HUES6 (cell line): ENCODE measurements around the gene NLRC3.
"Not testable (repeated sequence)": the region's sequence is repeated elsewhere in the genome, so short reads cannot be mapped to it uniquely, and the experiment has no call there.

Source experiments
- H3K27ac ChIP-seq: 2 replicates; pipeline ENCODE4 v1.7.0; 2013; ENCODE audit warnings: low read depth, mild to moderate bottlenecking, low read length, inconsistent platforms
- H3K27me3 ChIP-seq: 2 replicates; pipeline ENCODE4 v1.6.1; 2013; ENCODE audit warnings: low read length; ENCODE audit not compliant: control insufficient read depth, insufficient read depth
- H3K36me3 ChIP-seq: 2 replicates; pipeline ENCODE4 v1.6.1; 2013; ENCODE audit warnings: low read length; ENCODE audit not compliant: control insufficient read depth, insufficient read depth
- H3K4me1 ChIP-seq: 2 replicates; pipeline ENCODE4 v1.6.1; 2013; ENCODE audit warnings: low read length; ENCODE audit not compliant: control insufficient read depth, insufficient read depth
- H3K4me3 ChIP-seq: 2 replicates; pipeline ENCODE4 v1.5.1; 2013; ENCODE audit warnings: low read depth, low read length
- H3K9ac ChIP-seq: one replicate; pipeline ENCODE4 v1.6.1; 2013; ENCODE audit warnings: mild to moderate bottlenecking, low read length
- H3K9me3 ChIP-seq: 2 replicates; pipeline ENCODE4 v1.6.1; 2013; ENCODE audit warnings: low read depth, low read length; ENCODE audit not compliant: control insufficient read depth, insufficient read depth

NLRC3 gene

DNA sequence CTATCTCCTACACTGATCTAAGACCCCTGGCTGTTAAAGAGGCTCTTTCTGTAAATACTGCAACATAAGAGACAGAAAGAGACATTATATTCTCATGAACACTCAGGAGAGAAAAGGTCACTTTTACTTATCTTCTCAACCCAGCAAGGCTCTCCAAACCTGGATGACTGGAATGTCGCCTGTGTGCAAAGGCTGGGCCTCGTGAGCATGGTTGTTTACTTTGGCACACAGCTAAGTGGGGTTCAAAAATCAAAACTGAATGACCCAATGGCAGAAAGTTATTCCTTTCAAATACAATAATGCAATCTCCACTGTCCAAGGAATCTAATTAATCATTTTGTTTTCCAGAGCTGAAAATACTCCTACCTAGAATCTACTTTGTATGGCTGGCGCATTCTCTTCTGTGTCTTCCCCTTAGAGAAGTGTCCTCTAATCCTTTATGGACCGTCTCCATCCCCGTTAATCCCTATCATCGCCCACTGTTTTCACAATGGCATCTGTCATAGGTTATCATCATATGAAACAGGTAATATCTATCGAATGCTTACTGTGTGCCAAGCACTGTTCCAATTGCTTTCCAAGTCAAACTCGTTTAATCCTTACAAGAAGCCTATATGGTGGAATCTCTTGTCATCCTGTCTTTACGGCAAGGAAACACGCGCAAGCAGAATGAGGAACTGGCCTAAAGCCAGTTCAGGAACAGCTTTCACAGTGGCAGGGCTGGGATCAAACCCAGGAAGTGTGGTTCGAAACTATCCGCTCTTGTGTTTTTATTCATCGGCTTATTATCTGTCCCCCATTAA lies 32.9 kb upstream of the NLRC3 start:
- Histone ChIP-seq H3K4me1 (peaks cover 9% of the 10 kb centered on the region; the same call in 1 of the 2 replicates), H3K36me3 (peaks cover 17% of the 10 kb centered on the region), H3K9me3 (no peaks in the 10 kb centered on the region), H3K4me3 (peak overlapping the region; percentile 97), H3K9ac (no peak overlapping the region), H3K27ac (no peak overlapping the region), H3K27me3 (no peaks in the 10 kb centered on the region)

DNA sequence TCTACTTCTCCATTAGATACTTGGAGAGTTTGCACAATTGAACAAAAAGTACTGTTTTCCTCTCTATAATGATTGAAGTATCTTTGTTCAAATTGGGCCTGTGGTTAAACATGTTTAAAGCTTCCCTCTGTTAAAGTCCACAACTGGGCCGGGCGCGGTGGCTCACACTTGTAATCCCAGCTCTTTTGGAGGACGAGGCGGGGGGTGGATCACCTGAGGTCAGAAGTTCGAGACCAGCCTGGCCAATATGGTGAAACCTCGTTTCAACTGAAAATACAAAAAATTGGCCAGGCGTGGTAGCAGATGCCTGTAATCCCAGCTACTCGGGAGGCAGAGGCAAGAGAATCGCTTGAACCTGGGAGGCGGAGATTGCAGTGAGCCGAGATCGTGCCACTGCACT lies 31.8 kb upstream of the NLRC3 start:
- peaks cover 21% of the 10 kb centered on the region for H3K36me3 ChIP-seq
- H3K27ac ChIP-seq, H3K9me3 ChIP-seq, H3K4me1 ChIP-seq, H3K4me3 ChIP-seq, H3K27me3 ChIP-seq, H3K9ac ChIP-seq: not testable (repeated sequence)

DNA sequence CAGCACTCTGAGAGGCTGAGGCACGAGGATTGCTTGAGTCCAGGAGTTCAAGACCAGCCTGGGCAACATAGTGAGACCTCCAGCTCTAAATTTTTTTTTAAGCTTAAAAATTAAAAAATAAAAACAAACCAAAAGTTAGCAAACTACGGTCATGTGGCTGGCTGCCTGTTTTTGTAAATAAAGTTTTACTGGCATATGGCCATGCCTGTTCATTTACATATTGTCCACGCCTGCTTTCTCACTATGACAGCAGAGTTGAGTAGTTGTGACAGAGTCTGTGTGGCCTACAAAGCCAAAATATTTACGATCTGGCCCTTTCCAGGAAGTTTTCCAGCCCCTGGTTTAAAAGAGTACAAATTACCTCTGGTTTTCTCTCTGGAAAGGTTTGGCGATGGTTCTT lies 30.9 kb upstream of the NLRC3 start:
- Histone ChIP-seq H3K4me1 (peaks cover 9% of the 10 kb centered on the region; the same call in 1 of the 2 replicates), H3K36me3 (peaks cover 28% of the 10 kb centered on the region), H3K27ac (no peak overlapping the region), H3K27me3 (no peaks in the 10 kb centered on the region), H3K9me3 (no peaks in the 10 kb centered on the region), H3K4me3 (no peak overlapping the region), H3K9ac (no peak overlapping the region)

DNA sequence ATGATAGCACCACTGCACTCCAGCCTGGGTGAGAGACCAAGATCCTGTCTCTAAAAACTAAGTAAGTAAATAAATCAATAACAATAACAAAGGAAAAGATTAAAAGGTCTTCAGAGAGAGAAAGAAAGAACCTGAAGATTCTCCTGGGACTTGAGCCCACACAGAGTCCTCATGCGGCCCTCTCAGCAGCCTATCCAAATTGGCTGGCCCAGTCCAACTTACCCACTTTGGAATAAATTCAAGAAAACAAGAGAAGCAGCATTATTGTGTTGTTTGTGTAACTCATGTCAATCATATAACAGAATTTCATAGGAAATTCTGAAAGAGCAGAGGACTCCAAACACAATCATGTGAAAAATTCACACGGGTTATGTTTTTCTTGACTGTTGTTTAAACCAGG lies 30.4 kb upstream of the NLRC3 start:
- H3K27me3 ChIP-seq, result no peaks in the 10 kb centered on the region
- peaks cover 7% of the 10 kb centered on the region; the same call in 1 of the 2 replicates for H3K4me1 ChIP-seq
- no peaks in the 10 kb centered on the region for H3K9me3 ChIP-seq
- no peak overlapping the region for H3K27ac ChIP-seq
- peaks cover 32% of the 10 kb centered on the region for H3K36me3 ChIP-seq
- no peak overlapping the region for H3K9ac ChIP-seq
- H3K4me3 ChIP-seq, result no peak overlapping the region

DNA sequence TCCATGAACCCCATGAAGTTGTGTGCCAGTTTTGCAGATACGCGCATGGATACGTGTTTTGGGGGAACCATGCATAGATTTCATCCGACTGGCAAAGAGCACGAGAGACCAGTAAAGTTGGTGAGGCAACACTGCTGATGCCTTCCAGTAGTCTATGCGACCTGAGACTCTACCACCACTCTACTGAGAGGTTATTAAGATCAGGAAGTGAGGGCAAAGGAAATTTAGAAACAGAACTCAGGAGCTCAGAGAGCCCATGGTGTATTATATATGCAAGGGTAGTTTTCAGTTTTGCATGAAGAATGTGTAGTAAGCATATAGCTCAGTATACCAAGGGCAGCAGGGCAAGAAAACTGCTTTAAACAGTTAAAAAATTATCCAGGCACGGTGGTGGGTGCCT lies 30.0 kb upstream of the NLRC3 start:
- H3K9me3 ChIP-seq, result no peaks in the 10 kb centered on the region
- no peaks in the 10 kb centered on the region for H3K27me3 ChIP-seq
- H3K27ac ChIP-seq, result no peak overlapping the region
- H3K4me1 ChIP-seq, result peaks cover 7% of the 10 kb centered on the region; the same call in 1 of the 2 replicates
- H3K4me3 ChIP-seq, result no peak overlapping the region
- H3K36me3 ChIP-seq, result peaks cover 37% of the 10 kb centered on the region
- no peak overlapping the region for H3K9ac ChIP-seq

DNA sequence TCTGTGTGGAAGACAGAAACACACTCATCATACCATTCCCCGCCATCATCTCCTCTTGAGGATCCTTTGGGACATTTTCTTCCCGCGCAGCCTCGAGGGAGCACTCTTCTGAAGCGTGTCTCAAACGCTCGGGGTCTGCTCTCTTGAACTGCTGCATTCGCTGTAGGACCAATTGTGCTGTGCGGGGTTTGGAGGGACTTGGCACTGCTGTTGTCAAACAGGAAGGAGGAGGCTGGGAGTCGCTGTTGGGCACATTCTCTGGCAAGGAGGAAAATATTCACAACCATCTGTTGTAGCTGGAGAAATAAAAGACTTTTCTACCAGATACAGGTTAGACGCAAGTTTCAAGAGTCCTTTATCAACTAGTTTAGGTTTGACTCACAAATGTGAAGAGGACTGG lies 29.2 kb upstream of the NLRC3 start:
- Histone ChIP-seq H3K4me3 (no peak overlapping the region), H3K9ac (no peak overlapping the region), H3K4me1 (peaks cover 7% of the 10 kb centered on the region; the same call in 1 of the 2 replicates), H3K27ac (no peak overlapping the region), H3K27me3 (no peaks in the 10 kb centered on the region), H3K9me3 (peaks cover 1% of the 10 kb centered on the region; the same call in 1 of the 2 replicates), H3K36me3 (peaks cover 44% of the 10 kb centered on the region)

DNA sequence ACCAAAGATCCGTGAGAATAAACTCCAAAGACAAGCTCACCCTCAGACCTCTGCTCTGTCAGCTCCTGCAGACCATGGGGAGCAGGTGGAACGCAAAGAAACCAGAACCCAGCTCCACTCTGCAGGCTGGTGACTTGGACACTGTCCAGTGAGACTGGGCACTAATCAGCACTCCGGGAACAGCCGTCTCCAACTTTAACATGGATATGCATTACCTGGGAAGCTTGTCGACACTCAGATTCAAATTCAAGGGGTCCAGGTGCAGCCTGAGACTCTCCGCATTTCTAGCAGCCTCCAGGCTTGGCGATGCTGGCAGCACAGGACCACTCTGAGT lies 25.1 kb upstream of the NLRC3 start:
- H3K27ac ChIP-seq, result no peak overlapping the region
- H3K4me1 ChIP-seq, result no peaks in the 10 kb centered on the region
- no peak overlapping the region for H3K4me3 ChIP-seq
- peaks cover 27% of the 10 kb centered on the region for H3K9me3 ChIP-seq
- H3K27me3 ChIP-seq, result no peaks in the 10 kb centered on the region
- H3K9ac ChIP-seq, result no peak overlapping the region
- H3K36me3 ChIP-seq, result peaks cover 78% of the 10 kb centered on the region

DNA sequence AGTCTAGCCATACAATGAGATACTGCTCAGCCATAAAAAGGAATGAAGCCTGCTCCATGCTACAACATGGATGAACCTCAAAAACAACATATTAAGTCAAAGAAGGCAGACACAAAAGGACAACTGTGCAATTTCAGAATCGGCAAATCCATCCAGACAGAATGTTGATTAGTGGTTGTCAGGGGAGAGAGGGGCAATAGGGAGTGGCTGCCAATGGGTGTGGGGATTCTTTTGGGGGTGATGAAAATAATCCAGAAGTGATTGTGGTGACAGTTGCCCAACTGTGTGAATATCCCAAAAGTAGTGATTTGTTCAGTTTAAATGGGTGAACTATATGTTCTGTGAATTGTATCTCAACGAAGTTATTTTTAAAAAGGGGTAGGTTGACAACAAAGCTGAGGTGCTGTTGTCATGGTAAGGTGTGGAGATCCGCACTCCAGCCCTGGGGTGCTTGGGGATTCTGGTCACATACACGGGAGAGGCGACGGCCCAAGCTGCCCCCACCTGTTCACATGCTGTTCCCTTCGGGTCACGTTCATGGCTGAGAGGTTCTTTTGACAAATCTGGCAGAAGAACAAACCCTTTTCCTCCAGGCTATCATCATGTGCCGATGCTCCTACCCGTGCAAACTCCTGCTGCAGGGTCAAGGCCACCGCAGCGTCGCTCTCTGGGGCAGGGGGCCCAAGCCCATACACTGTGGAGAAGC lies 24.6 kb upstream of the NLRC3 start:
- Histone ChIP-seq H3K27ac (no peak overlapping the region), H3K36me3 (peaks cover 79% of the 10 kb centered on the region), H3K4me1 (no peaks in the 10 kb centered on the region), H3K9me3 (peaks cover 27% of the 10 kb centered on the region), H3K4me3 (no peak overlapping the region), H3K27me3 (no peaks in the 10 kb centered on the region), H3K9ac (no peak overlapping the region)

DNA sequence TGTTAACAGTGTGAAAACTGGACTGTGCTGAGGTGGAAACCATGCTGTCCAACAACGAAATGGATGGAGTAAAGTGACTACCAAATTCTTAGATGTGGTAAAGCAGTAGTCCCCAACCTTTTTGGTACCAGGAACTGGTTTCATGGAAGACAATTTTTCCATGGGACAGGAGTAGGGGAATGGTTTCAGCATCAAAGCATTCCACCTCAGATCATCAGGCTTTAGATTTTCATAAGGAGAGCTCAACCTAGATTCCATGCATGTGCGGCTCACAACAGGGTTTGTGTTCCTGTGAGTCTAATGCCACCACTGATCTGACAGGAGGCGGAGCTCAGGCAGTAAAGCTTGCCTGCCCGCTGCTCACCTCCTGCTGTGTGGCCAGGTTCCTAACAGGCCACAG lies 22.7 kb upstream of the NLRC3 start:
- Histone ChIP-seq H3K4me3 (no peak overlapping the region), H3K36me3 (peaks cover 89% of the 10 kb centered on the region), H3K27me3 (no peaks in the 10 kb centered on the region), H3K9me3 (peaks cover 27% of the 10 kb centered on the region), H3K9ac (no peak overlapping the region), H3K4me1 (no peaks in the 10 kb centered on the region), H3K27ac (no peak overlapping the region)

DNA sequence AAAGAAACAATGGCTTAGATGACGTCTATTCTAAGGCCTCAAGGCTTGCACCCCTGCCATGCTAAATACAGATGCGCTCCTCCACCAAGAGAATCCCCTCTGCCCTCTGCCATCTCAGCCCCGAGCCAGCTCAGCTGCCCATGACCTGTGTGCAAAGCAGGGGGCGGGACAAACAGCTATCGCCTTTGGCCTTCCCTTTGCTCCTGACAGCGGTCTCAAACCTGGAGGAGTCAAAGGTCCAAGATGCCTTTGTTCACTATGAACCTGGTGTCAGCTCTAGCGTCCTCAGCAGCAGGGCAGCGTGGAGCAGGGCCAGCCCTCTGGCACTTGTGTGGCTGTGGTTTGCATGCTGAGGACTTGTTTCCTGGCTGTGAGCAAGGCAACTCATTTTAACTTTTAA lies 21.9 kb upstream of the NLRC3 start:
- peaks cover 27% of the 10 kb centered on the region for H3K9me3 ChIP-seq
- no peak overlapping the region for H3K4me3 ChIP-seq
- H3K9ac ChIP-seq, result no peak overlapping the region
- peaks cover 93% of the 10 kb centered on the region for H3K36me3 ChIP-seq
- H3K27ac ChIP-seq, result no peak overlapping the region
- no peaks in the 10 kb centered on the region for H3K27me3 ChIP-seq
- H3K4me1 ChIP-seq, result no peaks in the 10 kb centered on the region

DNA sequence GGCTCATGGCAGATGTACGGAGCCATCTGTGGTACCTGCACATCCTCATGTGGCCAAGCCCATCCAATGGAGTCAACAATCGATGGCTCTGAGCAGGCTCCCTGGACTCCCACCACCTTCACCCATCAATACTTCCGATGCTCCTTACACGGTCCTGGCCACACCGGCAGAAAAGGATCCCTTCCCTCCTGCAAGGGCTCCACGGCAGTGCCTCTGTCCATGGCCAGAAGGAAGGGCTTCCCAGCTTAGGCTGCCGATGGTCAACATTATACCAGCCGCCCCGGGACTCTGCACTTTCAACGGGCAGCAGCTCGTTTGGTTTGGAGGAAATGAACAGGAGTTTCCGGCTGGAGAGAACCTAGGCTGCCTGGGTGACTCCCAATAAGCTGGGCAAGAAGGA lies 21.0 kb upstream of the NLRC3 start:
- Histone ChIP-seq H3K9me3 (peaks cover 27% of the 10 kb centered on the region), H3K27me3 (no peaks in the 10 kb centered on the region), H3K27ac (no peak overlapping the region), H3K4me3 (no peak overlapping the region), H3K4me1 (no peaks in the 10 kb centered on the region), H3K9ac (no peak overlapping the region), H3K36me3 (peaks cover 87% of the 10 kb centered on the region)
